Heart left ventricle (tissue), 13 donors: ENCODE data around the gene MACF1.

Experiments
- CTCF ChIP-seq, 12 donors: fragments of 200-600 bp; sonication (generic) in 4 of 12; IDR thresholded peaks; one replicate each; pipeline versions ENCODE4 v1.5.0 to v1.8.0; 2018 to 2022; ENCODE audit warnings: antibody characterized with exemption in 12 of 12, mild to moderate bottlenecking in 5 of 12
- POLR2A ChIP-seq, 2 donors: fragments of 450-650 bp; IDR thresholded peaks; one replicate each; pipeline ENCODE4 v1.6.1; 2017; ENCODE audit warnings: antibody characterized with exemption in 2 of 2, mild to moderate bottlenecking in 2 of 2, moderate library complexity in 2 of 2
- donor health status: ischemic (EF 13 %, LVEDD 7.1; RV severe dilation, severe dysfunction).
- donor health status: DM: no; HTN: yes; CAD: no.
- donor health status: DM: no; HTN: no; CAD: no.
- donor health status: ischemic (EF 25% LVEDD 6.9; RV normal size, moderate dysfunction).
- donor health status: ischemic (EF 25% LVEDD 5.7; RV mildly dilated, moderate dysfunction).
- donor health status: ischemic (EF 35%, LVEDD 5.7; RV mildly dilated, moderate dysfunction).
- donor health status: nonischemic (EF 11% LVEDD 7.7; RV severe dilation, severe dysfunction).
- donor health status: DM: yes; HTN: yes; CAD: no.
- donor health status: PGD.
- donor health status: ischemic (EF 29% LVEDD 5.4; RV normal size, mild dysfunction).
- donor health status: nonischemic (EF 23%, LVEDD 6.1; RV moderate dilation, normal function).

- TF ChIP-seq CTCF (IDR thresholded peaks at IDR 0.05), result no peak
- no peak for TF ChIP-seq POLR2A (IDR thresholded peaks at IDR 0.05)
Measured at GRCh38 chr1:39509360-39510009, 305.0 kb downstream of the MACF1 start.
